ENCODE results near the gene ARPC5L.
"Not testable (repeated sequence)": the region's sequence is repeated elsewhere in the genome, so short reads cannot be mapped to it uniquely, and the experiment has no call there.

ARPC5L gene

DNA sequence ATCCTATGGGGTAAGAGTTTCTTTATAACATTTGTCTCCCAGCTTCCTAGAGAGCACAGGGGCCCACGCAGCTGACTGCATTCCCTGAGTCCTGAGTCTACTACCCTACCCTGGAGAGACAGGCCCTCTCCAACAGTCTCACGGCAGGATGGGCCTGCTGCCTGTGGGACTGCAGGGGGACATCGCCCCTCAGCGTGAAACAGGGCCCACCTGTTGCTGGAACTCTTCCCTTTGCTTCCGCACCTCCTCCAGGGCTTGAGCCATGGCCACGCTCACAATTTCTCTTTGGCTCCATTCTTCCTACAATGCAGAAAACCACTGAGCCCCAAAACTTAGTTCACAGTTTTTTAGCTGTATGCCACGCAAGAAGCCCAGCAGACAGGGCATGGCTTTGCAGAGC lies 28.2 kb downstream of the ARPC5L start:
- DNase-seq (ENCODE audit: low read depth in 2 of 2): no peak

DNA sequence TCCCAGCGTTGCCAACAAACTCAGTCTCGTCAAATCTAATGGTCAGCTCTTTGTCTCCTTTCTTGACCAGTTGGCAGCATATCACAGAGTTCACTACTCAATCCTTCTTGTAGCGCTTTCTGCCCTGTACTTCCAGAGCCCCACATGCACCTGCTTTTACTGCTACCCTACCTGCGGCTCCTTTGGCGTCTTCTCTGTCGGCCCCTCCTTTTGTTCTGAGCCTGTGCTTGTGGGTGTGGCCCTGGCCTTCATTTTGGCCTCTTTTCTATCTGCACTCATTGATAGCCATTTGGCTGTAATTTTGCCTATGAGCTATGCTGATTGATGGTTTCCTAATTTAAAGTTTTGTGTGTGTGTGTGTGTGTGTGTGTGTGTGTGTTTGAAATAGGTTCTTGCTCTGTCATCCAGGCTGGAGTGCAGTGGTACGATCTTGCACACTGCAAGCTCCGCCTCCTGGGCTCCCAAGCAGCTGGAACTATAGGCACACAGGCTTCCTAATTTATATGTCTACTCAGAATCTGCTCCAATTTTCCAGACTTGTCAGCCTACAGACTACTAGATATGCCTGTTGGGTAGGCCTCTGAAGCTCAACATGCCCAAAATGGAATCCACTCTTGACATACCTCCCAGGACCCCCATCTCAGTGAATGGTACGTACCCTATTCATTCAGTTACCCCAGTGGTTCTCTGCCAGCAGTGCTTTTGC lies 32.3 kb downstream of the ARPC5L start:
- DNase-seq (ENCODE audit: low read depth in 2 of 2): no peak

DNA sequence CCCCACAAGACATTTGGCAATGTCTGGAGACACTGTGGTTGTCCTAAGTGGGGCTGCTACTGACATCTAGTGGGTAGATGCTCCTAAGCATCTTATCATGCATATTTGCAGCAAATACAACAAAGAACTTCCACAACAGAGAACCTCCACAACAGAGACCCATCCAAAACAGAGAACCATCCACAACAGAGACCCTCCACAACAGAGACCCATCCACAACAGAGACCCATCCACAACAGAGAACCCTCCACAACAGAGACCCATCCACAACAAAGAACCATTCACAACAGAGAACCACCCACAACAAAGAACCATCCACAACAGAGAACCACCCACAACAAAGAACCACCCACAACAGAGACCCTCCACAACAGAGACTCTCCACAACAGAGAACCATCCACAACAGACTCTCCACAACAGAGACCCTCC lies 32.8 kb downstream of the ARPC5L start:
- no peak for DNase-seq (ENCODE audit: low read depth in 2 of 2)

DNA sequence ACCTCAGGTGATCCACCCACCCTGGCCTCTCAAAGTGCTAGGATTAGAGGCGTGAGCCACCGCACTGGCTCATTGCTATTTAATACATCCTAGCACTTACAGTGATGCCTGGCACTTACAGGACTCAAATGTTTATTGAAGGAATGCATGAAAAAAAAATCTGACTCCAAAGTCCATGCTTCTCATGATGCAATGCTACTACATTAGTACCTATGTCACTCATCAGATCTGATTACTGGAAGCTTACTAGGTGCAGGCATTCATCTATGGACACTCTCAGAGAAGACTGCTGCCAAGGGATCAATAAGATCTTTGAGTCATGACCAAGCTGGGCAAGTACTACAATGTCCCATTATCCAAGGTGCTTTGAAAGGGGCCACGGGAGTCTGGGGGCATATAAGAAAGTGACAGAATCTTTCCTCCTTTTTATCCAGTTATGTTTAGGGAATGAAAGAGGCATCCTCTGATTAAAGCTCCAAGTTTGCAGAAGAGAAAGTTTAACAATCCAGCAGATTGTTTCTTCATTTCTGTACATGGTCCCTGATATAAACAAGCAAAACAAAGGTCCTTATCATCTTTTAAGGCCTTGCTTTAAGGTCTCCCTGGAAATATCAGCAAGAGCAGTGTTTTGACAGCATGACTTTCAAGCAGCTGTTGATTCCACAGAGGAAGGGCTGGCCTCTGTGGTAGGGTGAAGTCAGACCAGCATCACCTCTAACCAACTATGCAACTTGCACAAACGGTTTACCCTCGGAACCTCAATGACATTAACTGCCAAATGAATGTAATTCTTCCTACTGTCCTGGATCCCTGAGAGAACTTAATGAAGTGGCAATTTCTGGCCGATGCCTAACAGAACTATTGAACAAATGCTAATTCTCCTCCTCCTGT lies 35.9 kb downstream of the ARPC5L start:
- DNase-seq (ENCODE audit: low read depth in 2 of 2): no peak

DNA sequence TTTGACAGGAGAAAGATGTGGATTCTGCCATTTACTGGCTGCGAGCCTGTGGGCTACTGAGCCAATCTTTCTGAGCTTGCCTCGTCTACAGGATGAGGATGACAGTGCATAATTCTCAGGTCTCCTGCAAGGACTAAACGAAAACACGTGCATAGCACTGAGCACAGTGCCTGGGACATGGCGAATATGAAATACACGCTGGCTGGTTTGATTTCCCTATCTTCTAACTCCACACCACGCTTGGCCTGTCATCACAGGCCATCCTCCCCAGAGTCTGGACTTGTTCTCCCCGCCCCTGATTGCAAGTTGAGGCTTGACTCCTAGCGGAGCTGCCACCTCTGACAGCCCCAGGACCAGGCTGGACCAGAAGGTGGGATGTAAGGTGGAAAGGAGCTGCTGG lies 37.9 kb downstream of the ARPC5L start:
- DNase-seq (ENCODE audit: low read depth in 2 of 2): no peak

DNA sequence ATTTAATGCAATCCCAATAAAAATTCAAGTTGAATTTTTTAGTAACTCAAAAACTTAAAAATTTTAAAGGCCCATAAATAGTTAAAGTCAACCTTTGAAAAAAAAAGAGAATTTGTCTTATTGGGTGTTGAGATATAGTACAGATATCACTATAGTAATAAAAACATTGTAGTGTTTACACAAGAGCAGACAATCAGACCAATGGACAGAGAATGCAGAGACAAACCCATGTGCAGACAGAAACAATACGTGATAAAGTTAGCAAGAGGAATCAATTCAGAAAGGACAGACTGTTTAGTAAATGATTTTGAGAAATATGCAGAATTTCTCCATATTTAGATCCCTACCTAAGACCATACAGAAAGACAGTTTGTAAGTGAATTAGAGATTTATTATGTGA lies 45.0 kb downstream of the ARPC5L start:
- DNase-seq (ENCODE audit: low read depth in 2 of 2): no peak

DNA sequence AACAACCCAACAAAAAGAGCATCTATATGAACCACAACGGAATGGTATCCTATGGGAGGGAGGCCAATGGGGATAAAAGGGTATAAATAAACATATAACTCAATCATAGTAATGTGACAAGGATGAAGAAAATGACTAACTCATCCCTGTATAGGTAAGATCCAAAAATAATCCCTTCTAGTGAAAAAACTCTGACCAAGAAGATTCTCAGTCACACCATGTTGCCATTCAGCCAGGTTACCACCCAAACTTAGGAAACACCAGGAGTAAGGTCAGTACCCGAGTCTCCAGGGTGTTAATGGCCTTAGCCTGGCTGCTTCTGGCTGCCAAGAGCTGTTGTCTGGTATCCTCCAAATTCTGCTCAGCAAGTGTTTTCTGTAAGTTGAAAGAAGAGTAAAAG lies 46.2 kb downstream of the ARPC5L start:
- no peak for DNase-seq (ENCODE audit: low read depth in 2 of 2)

DNA sequence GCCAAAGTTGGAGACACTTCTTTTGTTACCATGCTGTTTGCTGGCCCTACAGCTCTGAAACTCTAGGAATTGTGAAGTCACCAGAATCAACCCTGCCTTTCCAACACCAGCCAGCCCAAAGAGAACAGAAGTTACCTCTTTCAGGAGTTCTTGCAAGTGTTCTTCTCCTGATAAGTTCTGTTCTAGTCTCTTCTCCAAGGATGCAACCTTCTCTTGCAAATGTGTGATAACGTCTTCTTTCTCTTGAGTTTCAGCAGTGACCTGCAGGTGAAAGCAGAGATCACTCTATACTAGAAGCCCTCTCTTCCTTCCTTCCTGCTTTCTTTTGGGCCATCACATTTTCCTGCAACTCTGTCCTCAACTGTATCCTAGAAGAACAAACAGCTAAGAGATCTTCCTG lies 49.8 kb downstream of the ARPC5L start:
- DNase-seq (ENCODE audit: low read depth in 2 of 2): no peak

DNA sequence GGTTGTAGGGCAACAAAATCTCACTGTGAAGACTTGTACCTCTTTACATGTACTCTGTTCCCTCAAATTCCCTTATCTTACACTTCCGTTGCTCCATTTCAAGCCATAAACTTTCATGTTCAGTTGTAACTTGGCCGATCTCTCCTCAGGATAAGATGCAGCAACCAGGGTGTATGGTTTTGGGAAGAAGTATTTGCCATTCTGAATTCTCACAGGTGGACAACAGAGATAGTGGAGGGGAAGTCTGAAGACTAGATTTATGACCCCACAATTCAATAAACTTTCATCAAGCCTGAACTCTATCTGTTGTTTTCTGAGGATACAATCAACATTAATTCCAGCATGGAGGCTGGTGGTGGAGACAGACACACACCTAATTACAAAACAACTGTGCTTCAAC lies 51.4 kb downstream of the ARPC5L start:
- no peak for DNase-seq (ENCODE audit: low read depth in 2 of 2)

DNA sequence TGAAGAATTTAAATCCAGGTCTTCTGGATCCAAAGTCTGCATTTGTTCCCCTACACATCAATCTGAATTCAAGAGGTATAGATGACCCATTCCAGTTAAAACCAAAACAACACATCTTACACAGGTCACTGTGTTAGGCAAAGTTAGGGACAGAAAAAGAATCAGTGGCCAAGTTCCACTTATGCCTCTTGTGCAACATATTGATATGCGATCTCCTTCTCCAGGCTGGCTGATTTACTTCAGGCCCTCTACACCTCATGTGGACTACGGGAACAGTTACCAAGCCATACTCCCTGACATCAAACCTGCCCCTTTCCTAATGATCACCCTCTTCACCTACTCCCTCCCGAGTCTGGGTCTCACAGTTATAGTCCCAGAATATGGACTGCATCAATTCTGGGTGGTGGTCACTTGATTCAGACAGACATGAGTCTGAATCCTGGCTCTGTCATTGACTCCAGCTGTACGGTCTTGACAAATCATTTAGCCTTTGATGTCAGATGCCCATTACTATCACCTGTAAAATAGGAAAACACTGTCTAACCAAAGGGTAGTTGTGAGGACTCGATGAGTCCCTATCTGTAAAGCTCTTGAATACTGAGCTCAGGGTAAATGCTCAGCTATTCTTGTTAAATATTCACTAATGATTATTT lies 52.9 kb downstream of the ARPC5L start:
- DNase-seq (ENCODE audit: low read depth in 2 of 2): no peak

DNA sequence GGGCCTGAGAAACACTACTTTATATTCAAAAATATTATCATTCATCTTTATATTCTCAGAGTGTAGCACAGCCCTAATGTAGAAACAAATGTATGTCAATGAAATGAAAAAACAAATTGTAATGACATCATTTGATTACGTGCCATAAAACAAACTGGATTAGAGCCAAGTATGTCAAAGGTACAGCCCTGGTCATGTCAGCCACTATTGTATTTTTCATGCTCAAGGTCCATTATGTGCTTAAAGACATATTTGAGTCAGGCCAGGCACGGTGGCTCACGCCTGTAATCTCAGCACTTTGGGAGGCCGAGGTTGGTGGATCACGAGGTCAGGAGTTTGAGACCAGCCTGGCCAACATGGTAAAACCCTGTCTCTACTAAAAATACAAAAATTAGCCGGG lies 58.5 kb downstream of the ARPC5L start:
- not testable (repeated sequence) for DNase-seq (ENCODE audit: low read depth in 2 of 2)
